ENCODE data around the gene IMMP2L.
"Not testable (repeated sequence)": the region's sequence is repeated elsewhere in the genome, so short reads cannot be mapped to it uniquely, and the experiment has no call there.

Gene IMMP2L

GRCh38 chr7:111092406-111093236 is 469.7 kb downstream of the IMMP2L start:
- no peak for DNase-seq

GRCh38 chr7:111091593-111092358 is 470.5 kb downstream of the IMMP2L start:
- no peak for DNase-seq

- DNase-seq, result peak; percentile 10
These were observed 471.4 kb downstream of the IMMP2L start, which contains the start of gene LRRN3 for GRCh38 chr7:111090846-111091245. Gene LRRN3, plus strand, starts transcription at chr7:111091127. Its CDS starts 31,646 bp downstream, at chr7:111122773.

GRCh38 chr7:111089822-111090426 is 472.4 kb downstream of the IMMP2L start:
- peak; percentile 29 for DNase-seq

- no peak for DNase-seq
These were observed 474.0 kb downstream of the IMMP2L start for GRCh38 chr7:111088328-111088727.

GRCh38 chr7:111086532-111086931 is 475.8 kb downstream of the IMMP2L start:
- no peak for DNase-seq

- DNase-seq, result no peak
These were observed 476.9 kb downstream of the IMMP2L start for GRCh38 chr7:111085356-111085755.

- DNase-seq, result peak; percentile 73
These were observed 478.9 kb downstream of the IMMP2L start for GRCh38 chr7:111083413-111083812.

- no peak for DNase-seq
These were observed 479.9 kb downstream of the IMMP2L start for GRCh38 chr7:111082351-111082750.

- DNase-seq, result no peak
These were observed 480.6 kb downstream of the IMMP2L start for GRCh38 chr7:111081546-111082267.

- no peak for DNase-seq
These were observed 481.7 kb downstream of the IMMP2L start for GRCh38 chr7:111080495-111081105.

GRCh38 chr7:111077001-111077400 is 485.3 kb downstream of the IMMP2L start:
- DNase-seq, result no peak

GRCh38 chr7:111076205-111076604 is 486.1 kb downstream of the IMMP2L start:
- no peak for DNase-seq

GRCh38 chr7:111075498-111075897 is 486.8 kb downstream of the IMMP2L start:
- no peak for DNase-seq

GRCh38 chr7:111074748-111075146 is 487.5 kb downstream of the IMMP2L start:
- DNase-seq, result no peak

GRCh38 chr7:111074071-111074747 is 488.1 kb downstream of the IMMP2L start:
- DNase-seq, result no peak

- not testable (repeated sequence) for DNase-seq
These were observed 489.6 kb downstream of the IMMP2L start for GRCh38 chr7:111072658-111073057.

- no peak for DNase-seq
These were observed 490.7 kb downstream of the IMMP2L start for GRCh38 chr7:111071556-111071955.

- no peak for DNase-seq
These were observed 493.7 kb downstream of the IMMP2L start for GRCh38 chr7:111068618-111069017.

GRCh38 chr7:111067682-111068081 is 494.6 kb downstream of the IMMP2L start:
- no peak for DNase-seq

GRCh38 chr7:111067251-111067650 is 495.0 kb downstream of the IMMP2L start:
- no peak for DNase-seq

GRCh38 chr7:111063166-111063565 is 499.1 kb downstream of the IMMP2L start:
- no peak for DNase-seq

All from CD4-positive, alpha-beta T cell treated with Interleukin-21 for 1 hour (primary cell).